Fibroblast of skin of scalp (primary cell): ENCODE results near the gene FYN.
"Not testable (repeated sequence)": the region's sequence is repeated elsewhere in the genome, so short reads cannot be mapped to it uniquely, and the experiment has no call there.

Experiments used
- DNase-seq: peaks from one replicate; pipeline ENCODE4 v3.0.0-alpha.2; 2013

Gene FYN

GRCh38 chr6:111652156-111652555 lies 221.1 kb downstream of the FYN start:
- no peak for DNase-seq

DNA sequence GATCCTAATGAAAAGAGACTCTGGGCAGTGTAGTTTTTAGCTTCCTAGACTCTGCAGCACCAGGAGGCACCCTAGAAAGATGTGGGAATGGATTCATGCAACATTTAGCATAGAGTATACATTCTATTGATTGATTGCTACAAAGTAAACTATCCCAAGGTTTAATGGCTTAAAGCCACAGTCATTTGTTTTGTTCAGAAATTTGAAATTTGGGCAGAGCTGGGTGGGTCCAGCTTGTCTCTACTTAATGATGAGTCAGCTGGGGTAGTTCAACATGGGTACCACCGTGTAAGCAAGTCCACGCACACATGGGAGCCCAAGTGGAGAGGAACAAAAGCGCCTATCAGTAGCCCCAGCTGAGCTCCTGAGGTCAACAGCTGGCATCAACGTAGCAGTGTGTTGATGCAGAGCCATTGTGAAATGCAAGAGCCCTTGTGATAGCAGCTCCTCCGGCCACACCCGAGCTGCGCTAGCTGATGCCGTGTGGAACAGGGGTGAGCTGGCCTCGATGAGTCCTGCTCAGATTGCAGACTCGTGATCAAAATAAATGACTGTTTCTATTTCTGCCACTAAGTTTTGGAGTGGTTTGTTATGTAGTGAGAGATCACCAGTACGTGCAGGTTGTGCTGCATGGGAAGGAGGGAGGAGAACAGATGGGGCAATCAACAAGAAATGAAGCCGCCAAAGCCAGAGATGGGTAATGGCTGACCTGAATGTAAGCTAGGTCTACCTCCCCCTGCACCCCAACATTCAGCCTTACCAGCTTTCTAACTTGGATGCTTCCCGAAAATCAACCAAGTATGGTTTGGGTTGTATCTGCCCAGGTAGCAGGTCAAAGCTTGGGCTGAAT lies 221.8 kb downstream of the FYN start:
- DNase-seq: no peak

DNA sequence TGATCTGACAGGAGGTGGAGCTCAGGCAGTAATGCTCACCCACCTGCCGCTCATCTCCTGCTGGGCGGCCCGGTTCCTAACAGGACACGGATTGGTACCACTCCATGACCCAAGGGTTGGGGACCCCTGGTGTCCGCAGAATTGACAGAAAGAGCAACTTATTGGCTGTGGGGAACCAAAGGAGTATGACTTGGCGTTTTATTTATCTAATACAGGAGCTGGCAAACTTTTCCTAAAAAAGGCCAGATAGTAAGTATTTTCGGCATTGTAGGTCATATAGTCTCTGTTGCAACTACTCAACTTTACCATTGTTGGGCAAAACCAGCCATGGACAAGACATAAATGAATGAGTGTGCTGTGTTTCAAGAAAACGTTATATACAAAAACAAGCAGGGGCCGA lies 223.2 kb downstream of the FYN start:
- no peak for DNase-seq

DNA sequence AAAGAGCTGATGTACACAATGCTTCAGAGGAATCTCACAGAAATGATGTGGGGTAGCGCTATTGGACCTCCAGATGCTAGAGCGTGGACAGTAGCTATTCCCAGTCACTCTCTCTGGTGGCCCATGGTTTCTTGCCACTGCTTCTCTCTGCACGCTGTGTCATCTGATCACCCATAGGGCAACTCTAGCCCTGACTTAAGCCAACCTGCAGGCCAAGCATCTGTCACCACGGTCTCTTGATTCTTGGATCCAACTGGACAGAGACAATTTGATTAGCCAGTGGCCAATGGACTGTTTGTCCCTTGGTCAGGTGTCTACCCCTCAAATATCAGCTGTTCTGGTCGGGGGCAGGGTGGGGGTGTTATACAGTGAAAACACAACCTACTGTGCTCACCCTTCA lies 225.2 kb downstream of the FYN start:
- no peak for DNase-seq

GRCh38 chr6:111646942-111647341 lies 226.3 kb downstream of the FYN start:
- peak; percentile 71 for DNase-seq

- no peak for DNase-seq
Measured at GRCh38 chr6:111646034-111646433, 227.2 kb downstream of the FYN start.

DNA sequence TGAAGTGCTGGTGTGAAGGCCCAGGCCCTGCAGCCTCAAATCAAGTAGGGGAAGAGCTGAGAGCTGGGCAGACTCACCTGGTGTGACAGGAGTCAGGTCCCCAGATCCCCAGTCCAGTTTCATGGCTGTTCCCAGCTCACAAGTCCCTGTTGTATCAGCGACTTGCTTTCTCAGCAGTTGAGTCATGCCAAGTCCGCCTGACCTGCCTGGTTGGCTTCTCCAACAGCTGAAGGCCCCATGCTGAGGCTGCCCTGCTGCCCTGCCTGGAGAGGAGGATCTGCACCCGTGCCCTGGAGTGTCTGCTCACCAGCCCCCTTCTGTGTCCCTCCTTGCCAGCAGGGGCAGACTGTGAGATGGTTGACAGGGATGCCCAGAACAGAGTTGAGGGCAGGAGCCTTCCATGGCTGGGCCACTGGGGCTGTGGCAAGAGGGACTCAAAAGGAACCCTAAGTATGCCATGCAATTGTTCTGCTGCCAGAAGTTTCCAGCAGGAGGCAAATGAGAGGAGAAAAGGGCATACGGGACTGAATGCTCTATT lies 228.3 kb downstream of the FYN start:
- DNase-seq: no peak

DNA sequence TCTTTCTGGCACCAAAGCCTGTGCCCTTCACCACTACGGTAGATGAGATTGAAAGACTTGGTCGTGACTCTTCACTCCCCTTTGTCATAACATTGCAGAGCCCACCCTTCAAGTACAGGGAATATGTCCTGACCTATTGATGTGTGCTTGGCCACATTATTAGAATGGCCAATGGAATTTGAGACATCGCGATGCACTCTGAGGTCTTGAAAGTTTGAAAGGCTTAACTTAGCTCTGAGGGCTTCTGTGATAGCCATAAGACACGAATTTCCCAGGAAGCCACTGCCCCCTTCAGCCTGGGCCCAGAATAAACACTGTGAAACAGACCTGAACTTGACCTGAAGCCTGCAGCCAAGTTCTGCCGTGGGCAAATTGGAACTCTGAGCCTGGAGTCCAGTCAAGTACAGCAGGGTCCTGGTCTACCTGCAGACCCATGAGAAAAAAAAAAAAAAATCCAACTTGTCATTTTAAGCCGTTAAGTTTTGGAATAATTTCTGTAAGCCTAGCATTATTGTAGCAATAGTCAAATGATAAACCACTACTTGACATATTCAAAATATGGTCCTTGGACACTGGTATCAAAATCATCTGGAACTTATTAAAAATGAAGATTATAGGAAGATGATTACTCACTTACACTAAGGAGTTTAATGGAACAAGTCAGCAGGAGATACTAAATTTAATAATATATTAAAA lies 230.6 kb downstream of the FYN start:
- DNase-seq: peak; percentile 81

GRCh38 chr6:111639266-111639665 lies 234.0 kb downstream of the FYN start:
- DNase-seq: no peak

DNA sequence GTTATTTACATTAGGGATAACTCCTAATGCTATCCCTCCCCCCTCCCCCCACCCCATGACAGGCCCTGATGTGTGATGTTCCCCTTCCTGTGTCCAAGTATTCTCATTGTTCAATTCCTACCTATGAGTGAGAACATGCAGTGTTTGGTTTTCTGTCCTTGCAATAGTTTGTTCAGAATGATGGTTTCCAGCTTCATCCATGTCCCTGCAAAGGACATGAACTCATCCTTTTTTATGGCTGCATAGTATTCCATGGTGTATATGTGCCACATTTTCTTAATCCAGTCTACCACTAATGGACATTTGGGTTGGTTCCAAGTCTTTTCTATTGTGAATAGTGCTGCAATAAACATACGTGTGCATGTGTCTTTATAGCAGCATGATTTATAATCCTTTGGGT lies 238.3 kb downstream of the FYN start:
- DNase-seq: not testable (repeated sequence)

DNA sequence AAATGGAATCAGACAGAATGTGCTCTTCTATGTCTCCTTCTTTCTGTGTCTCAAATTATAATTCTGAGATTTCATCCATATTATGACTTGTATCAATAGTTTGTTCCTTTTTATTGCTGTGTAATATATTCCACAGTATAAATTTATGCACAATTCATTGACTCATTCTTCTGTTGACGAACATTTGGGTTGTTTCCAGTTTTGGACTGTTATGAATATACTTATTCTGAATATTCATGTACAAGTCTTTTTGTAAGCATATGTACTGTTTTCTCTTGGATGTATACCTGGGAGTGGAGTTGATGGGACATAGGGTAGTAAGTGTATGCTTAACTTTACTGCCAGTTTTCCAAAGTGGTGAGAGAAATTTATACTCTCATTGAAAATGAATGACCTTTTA lies 239.4 kb downstream of the FYN start:
- DNase-seq: no peak

GRCh38 chr6:111632468-111633247 lies 240.6 kb downstream of the FYN start:
- no peak for DNase-seq

DNA sequence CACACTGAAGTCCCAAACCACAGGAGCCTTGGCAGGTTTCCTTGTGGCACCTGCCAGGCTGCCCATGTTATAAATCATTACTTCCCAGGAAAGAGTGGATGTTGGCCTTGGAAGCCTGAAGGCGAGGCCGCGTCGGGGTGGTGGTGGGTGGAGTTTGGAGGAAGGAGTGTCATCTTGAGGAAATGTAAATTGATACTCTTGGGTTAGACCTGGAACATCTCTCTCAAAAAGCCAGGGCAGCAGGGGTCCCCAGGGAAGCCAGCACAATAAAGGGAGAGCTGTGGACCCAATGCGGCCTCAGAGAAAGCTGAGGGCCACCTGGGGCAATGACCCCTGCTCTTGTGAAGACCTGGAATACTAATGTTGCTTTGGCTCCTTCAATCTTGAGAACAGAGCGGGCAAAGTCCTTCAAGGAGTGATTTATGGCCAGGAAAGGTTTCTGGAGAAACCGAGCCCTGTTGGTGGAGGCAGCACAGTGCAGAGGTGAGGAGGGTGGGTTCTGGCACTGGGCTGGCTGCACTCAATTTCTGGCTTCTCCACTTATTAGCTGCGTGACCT lies 241.3 kb downstream of the FYN start:
- DNase-seq: no peak

DNA sequence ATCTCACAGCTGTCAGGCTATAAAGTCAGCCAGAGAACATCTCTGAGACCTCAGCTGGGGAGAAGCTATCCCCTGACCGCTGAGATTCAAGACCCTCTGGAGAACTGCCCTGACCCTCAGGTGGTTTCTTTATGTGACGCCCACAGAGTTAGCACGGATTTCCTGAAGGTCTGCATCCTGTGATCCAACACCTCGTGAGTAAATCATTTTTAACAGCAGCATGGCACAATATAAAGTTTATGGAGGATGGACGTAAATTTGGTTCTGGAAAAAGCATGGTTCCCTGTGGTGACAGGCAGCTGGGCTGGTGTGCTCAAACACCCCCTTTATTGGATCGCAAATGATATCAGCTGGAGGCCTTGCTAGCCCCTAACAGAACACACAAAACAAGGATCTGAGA lies 242.2 kb downstream of the FYN start:
- DNase-seq: no peak

- DNase-seq: peak; percentile 75
Measured at GRCh38 chr6:111628142-111628850, 245.0 kb downstream of the FYN start.

- DNase-seq: no peak
Measured at GRCh38 chr6:111626441-111626840, 246.8 kb downstream of the FYN start.

DNA sequence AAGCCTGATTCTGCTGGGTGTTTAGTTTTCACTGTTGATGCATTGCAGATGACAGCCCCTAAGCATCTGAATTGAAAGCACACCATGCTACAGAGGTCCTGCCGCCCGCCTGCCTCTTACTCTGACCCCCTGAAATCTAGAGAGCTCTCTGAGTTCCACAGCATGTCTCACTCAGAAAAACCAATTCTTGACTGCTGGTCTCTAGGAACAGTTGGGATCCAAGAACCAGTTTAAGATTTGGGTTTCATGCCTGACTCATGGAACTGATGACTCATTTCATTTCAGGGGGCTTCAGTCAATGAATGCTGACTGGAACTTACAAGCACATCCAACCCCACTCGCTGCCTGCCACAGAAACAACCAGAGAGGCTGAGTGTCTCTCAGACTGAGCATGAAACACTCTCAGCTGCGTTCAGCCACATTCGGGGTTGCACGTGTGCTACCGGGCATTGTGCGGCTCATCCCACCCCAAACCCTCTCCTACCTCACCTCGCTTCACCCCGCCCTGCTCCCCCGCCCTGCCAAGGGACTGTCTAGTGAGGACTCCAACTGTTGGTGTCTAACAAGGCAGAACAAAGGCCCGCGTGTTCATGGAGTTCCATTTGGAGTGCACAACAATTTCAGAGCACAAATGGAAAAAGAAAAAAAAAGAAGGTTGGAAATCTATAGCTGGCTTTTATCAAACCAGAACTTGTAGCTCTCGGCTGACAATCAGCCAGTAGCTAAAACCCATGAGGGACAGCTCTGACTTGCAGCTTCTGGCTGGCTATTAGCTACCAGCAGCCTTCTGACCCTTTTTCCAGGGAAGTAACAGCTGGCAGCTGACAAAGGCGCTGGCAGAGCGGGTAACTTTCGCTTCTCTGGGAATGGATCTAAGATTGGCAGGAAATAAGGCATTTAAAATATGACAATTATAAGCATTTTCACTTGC lies 247.5 kb downstream of the FYN start:
- DNase-seq: peak; percentile 88

- no peak for DNase-seq
Measured at GRCh38 chr6:111625099-111625416, 248.2 kb downstream of the FYN start.

GRCh38 chr6:111624401-111625098 lies 248.7 kb downstream of the FYN start:
- DNase-seq: peak; percentile 92

DNA sequence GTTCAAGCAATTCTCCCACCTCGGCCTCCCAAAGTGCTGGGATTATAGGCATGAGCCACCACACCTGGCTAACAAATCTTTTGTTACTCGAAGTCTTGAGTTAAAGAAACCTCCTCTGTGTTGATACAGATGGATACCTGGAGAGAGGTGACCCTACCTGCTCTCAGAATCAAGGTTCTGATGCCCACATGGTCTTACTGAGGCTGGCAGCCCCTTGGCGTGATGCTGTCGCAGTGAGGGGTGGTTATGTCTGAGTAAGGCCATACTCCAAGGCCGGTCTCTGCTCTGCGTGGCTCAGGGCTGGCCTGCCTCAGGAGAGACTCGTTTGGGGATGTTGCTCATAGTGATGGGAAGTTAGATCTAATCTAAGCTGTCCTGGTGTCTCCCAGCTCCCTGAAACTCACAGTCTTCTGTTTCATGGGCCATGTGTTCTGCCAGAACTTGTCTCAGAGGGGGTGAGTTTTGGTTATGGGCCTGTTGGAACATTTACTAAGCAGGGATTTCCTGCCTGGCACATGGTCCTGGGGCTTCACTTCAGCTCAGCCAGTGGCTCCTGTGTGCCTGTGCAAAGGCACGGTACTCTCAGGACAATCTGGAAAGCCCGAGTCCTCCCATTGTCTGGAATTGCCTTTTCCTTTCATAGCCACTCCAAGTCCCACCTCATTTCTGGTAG lies 250.1 kb downstream of the FYN start:
- DNase-seq: no peak
